AG04450 (cell line): ENCODE data around the gene SERPINB6. TPM values are rescaled to one million over a fixed set of nuclear protein-coding genes. Genes with fewer than 3 reads are reported as not detected.
"Not testable (repeated sequence)": the region's sequence is repeated elsewhere in the genome, so short reads cannot be mapped to it uniquely, and the experiment has no call there.

Experiments
- CTCF ChIA-PET: fragments of 300-600, 350-600 bp; formaldehyde crosslinking; extraction: SDS; loops from one replicate; lab custom pipeline; 2022; ENCODE audit warnings: antibody characterized with exemption, inconsistent platforms; lab: Charles Lee
- POLR2A ChIA-PET: fragments of 350-600 bp; formaldehyde crosslinking; extraction: SDS; loops from one replicate; lab custom pipeline; 2021; ENCODE audit warnings: antibody characterized with exemption, inconsistent platforms; lab: Yijun Ruan, JAX
- DNase-seq: peaks from one replicate; pipeline ENCODE4 v3.0.0-alpha.2; 2011; ENCODE audit warnings: low read depth, low spot score
- H3K27ac ChIP-seq: one replicate; pipeline ENCODE4 v1.5.1; 2012; ENCODE audit warnings: low read depth, low read length, control low read depth
- H3K27me3 ChIP-seq: one replicate; pipeline ENCODE4 v1.6.0; 2012; ENCODE audit warnings: low read length; ENCODE audit not compliant: control insufficient read depth, insufficient read depth
- H3K4me3 ChIP-seq: 2 replicates; pipeline ENCODE4 v1.5.1; 2011; ENCODE audit warnings: mild to moderate bottlenecking, low read depth, low read length, control low read depth
- H3K9me3 ChIP-seq: 2 replicates; pipeline ENCODE4 v1.5.1; 2012; ENCODE audit warnings: low read length; ENCODE audit not compliant: control insufficient read depth, insufficient read depth
- polyA plus RNA-seq: library from polyadenylated mRNA; depleted of rRNA; stranded (reverse); fragments of >200 nt; gene quantifications from 2 replicates; pipeline ENCODE4 v1.2.3, GENCODE V29; 2011
- TF ChIP-seq, protein P1 (sequence below): IDR thresholded peaks from 2 replicates; pipeline ENCODE4 v1.5.1; 2011; ENCODE audit warnings: low read depth, low read length, control low read depth, inconsistent platforms

Gene SERPINB6
- polyA plus RNA-seq, 1 experiment = 120 TPM

DNA sequence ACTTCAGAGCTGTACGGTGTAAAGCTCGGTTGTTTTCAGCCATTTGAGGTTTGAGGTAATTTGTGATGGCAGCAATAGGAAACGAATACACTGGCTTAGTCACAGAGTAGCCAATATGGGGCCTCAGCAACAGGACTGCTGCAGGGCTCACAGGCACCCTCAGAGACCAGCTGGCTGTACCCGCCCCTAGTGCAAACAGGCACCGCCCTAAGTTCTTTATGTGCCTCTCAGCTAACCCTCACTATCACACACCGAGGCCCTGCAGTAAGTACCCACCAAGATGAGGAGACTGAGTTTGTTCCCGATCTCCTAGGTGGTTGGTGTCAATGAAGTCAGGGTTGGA lies 57.1 kb downstream of the SERPINB6 start:
- peaks cover 9% of the 10 kb centered on the region for H3K27me3 ChIP-seq
- ChIA-PET CTCF (interaction anchor here (0.6 to 1.7 kb wide), 3 partner anchors 68 to 342 kb away, joined by 3 to 5 read pairs (median 3); no protein-coding TSS in a partner anchor), POLR2A (interaction anchor here (0.7 to 1.4 kb wide), 2 partner anchors 12 to 30 kb away, joined by 3 to 5 read pairs; no protein-coding TSS in a partner anchor)
- no peak for DNase-seq
- no peak overlapping the region for H3K27ac ChIP-seq
- H3K9me3 ChIP-seq = no peaks in the 10 kb centered on the region
- no peak overlapping the region for H3K4me3 ChIP-seq
- TF ChIP-seq, protein P1, sequence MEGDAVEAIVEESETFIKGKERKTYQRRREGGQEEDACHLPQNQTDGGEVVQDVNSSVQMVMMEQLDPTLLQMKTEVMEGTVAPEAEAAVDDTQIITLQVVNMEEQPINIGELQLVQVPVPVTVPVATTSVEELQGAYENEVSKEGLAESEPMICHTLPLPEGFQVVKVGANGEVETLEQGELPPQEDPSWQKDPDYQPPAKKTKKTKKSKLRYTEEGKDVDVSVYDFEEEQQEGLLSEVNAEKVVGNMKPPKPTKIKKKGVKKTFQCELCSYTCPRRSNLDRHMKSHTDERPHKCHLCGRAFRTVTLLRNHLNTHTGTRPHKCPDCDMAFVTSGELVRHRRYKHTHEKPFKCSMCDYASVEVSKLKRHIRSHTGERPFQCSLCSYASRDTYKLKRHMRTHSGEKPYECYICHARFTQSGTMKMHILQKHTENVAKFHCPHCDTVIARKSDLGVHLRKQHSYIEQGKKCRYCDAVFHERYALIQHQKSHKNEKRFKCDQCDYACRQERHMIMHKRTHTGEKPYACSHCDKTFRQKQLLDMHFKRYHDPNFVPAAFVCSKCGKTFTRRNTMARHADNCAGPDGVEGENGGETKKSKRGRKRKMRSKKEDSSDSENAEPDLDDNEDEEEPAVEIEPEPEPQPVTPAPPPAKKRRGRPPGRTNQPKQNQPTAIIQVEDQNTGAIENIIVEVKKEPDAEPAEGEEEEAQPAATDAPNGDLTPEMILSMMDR = no peak

DNA sequence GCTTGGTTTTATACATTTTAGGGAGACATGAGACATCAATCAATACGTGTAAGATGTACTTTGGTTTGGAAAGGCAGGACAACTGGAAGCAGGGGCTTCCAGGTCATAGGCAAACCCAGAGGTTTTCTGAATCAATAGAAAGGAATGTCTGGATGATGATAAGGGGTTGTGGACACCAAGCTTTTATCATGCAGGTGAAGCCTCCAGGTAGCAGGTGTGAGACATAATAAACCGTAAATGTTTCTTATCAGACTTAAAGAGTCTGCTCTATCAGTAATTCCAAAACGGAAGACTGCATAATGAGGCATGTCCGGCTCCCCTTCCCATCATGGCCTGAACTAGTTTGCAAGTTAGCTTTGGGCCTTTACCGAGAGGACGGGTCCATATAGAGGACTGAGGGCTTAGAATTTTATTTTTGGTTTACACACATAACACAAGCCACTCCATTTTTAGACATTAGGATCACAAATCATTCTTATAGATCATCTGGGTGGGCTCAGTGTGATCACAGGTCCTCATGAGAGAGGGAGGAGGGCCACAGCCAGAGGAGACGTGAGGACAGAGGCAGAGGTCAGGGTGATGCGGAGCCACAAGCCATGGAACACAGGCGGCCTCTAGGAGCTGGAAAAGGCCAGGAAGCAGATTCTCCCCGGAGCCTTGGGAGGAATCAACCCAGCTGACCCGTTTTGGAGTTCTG lies 57.6 kb downstream of the SERPINB6 start:
- CTCF ChIA-PET = interaction anchor here (0.6 to 1.7 kb wide), 5 partner anchors 19 to 341 kb away, joined by 3 to 5 read pairs (median 3); no protein-coding TSS in a partner anchor
- H3K27me3 ChIP-seq = peaks cover 9% of the 10 kb centered on the region
- POLR2A ChIA-PET = interaction anchor here (0.6 to 0.7 kb wide), 2 partner anchors 29 to 140 kb away, joined by 3 to 4 read pairs; no protein-coding TSS in a partner anchor
- no peaks in the 10 kb centered on the region for H3K9me3 ChIP-seq
- H3K4me3 ChIP-seq = no peak overlapping the region
- H3K27ac ChIP-seq = no peak overlapping the region
- DNase-seq = no peak
- TF ChIP-seq, protein P1 = no peak

DNA sequence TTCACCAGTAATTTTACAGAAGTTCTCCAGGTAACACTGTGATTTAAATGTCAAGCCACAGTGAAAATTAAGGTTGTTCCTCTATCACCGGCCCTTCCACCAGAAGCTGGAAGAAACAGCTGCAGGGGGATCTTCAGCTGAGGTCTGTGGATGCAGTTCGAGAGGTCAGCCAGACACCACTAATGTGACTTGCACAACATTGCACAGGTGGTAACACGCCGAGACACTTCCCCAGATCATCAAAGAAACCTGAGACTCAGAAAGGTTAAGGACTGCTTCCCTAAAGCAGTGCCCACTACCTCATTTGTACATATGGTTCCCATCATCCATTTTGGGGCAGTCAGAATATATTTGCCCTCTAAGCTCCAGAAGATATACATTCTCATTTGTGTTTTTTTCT lies 60.2 kb downstream of the SERPINB6 start:
- no peak overlapping the region for H3K4me3 ChIP-seq
- H3K27me3 ChIP-seq = no peaks in the 10 kb centered on the region
- H3K9me3 ChIP-seq = no peaks in the 10 kb centered on the region
- POLR2A ChIA-PET = no interaction called here
- no peak overlapping the region for H3K27ac ChIP-seq
- CTCF ChIA-PET = interaction anchor here (0.7 to 0.9 kb wide), 3 partner anchors 9 to 173 kb away, joined by 3 to 5 read pairs (median 4); no protein-coding TSS in a partner anchor
- TF ChIP-seq, protein P1 = no peak
- DNase-seq = no peak

DNA sequence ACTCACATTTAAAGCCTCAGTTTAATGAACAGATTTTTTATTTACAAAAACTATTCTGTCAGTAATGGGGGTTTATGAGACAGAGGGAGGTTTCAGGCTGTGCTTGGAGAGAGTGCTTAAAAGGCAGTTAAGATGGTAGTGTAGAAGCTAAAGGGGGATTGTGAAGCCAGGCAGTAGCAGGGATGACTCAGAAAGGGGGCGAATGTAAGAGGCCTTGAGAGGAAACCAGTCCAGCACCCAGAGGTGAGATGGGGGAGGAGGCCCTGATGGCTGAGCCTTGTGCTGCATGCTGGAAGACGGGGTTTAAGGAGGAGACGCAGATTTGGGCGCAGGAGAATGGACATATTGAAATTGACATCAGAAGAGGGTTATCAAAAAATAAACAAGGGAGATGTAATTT lies 61.6 kb downstream of the SERPINB6 start:
- ChIA-PET CTCF (no interaction called here), POLR2A (no interaction called here)

DNA sequence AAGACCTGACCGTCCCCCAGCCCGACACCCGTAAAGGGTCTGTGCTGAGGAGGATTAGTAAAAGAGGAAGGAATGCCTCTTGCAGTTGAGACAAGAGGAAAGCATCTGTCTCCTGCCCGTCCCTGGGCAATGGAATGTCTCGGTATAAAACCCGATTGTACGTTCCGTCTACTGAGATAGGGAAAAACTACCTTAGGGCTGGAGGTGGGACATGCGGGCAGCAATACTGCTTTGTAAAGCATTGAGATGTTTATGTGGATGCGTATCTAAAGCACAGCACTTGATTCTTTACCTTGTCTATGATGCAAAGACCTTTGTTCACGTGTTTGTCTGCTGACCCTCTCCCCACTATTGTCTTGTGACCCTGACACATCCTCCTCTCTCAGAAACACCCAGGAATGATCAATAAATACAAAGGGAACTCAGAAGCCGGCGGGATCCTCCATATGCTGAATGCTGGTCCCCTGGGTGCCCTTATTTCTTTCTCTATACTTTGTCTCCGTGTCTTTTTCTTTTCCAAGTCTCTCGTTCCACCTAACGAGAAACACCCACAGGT lies 62.2 kb downstream of the SERPINB6 start:
- H3K9me3 ChIP-seq, H3K27me3 ChIP-seq, POLR2A ChIA-PET, H3K27ac ChIP-seq, H3K4me3 ChIP-seq, DNase-seq: not testable (repeated sequence)
- CTCF ChIA-PET = interaction anchor here (0.9 kb wide), 1 partner anchor 23 kb away, joined by 3 read pairs; no protein-coding TSS in a partner anchor

More for the DNA sequence above, 61.6 kb downstream of the SERPINB6 start:
- TF ChIP-seq, protein P1 = no peak
- no peak for DNase-seq
- Histone ChIP-seq H3K27me3 (no peaks in the 10 kb centered on the region), H3K9me3 (no peaks in the 10 kb centered on the region), H3K27ac (no peak overlapping the region), H3K4me3 (no peak overlapping the region)

DNA sequence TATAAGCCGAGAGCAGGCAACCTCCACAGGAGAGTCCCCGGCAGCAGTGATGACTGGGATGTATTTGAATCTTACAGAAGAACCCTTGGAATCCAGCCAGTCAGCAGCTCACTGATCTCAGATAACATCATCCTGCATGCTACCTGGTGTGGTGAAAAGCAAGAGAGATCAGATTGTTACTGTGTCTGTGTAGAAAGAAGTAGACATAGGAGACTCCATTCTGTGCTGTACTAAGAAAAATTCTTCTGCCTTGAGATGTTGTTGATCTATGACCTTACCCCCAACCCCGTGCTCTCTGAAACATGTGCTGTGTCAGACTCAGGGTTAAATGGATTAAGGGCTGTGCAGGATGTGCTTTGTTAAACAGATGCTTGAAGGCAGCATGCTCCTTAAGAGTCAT lies 62.9 kb downstream of the SERPINB6 start:
- H3K4me3 ChIP-seq, H3K27me3 ChIP-seq, H3K27ac ChIP-seq, DNase-seq, POLR2A ChIA-PET, H3K9me3 ChIP-seq: not testable (repeated sequence)
- CTCF ChIA-PET = interaction anchor here (0.6 to 0.9 kb wide), 3 partner anchors 24 to 118 kb away, joined by 3 read pairs; no protein-coding TSS in a partner anchor

DNA sequence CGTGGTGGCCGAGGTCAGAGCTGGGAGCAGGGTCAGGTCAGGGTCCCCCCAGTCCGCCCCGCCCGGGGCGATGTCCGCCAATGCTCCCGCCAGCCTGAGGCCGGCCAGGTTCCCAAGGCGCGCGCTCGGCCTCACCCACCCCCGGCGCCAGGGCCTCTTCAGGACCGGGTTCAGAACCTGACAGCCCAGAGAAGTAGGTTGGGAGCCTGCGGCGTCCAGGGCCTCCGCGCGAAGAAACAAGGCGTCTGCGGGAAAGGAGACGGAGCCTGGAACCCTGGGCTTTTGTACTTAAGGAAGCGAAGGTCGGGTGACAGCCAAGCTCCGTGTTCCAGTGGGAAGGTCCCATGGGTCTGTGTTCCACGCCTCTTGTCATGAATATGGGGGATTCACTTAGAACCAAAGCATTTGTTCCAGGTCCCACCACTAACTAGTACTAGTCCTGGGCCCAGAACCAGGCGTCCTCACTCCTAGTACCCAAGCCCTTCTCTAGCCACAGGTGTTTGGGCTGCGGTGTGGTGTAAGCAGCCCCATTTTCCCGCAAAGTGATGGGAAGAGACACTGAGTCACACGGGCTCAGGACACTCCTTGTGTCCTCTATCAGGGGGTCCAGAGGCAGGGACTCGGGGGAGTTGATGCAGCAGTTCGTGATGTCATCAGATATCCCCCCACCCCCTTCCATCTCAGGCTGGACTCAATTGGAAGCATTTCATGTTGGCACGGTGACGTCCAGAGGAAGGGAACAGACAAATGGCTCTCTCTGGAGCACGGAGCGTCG lies 67.8 kb downstream of the SERPINB6 start:
- CTCF ChIA-PET = interaction anchor here (1.1 kb wide), 1 partner anchor 53 kb away, joined by 7 read pairs; no protein-coding TSS in a partner anchor
- H3K9me3 ChIP-seq, POLR2A ChIA-PET, H3K27me3 ChIP-seq, DNase-seq, H3K27ac ChIP-seq: not testable (repeated sequence)
- H3K4me3 ChIP-seq = peak overlapping the region; percentile 70
